K562 (cell line): ENCODE results near the gene MTMR3. TPM values are rescaled to one million over a fixed set of nuclear protein-coding genes. Genes with fewer than 3 reads are reported as not detected.

Experiments used
- ATF4 ChIP-seq: fragments of 450-650 bp; formaldehyde crosslinking; IDR thresholded peaks from 2 replicates; pipeline ENCODE4 v1.4.0; 2022; ENCODE audit warnings: mild to moderate bottlenecking, moderate library complexity
- CBFA2T2 ChIP-seq: fragments of 450-650 bp; conservative IDR thresholded peaks from 2 replicates; pipeline ENCODE4 v1.6.1; 2017; ENCODE audit warnings: mild to moderate bottlenecking
- CBX8 ChIP-seq: fragments of 200-600 bp; sonication (generic); IDR thresholded peaks from 2 replicates; pipeline ENCODE4 v1.6.1; 2012; ENCODE audit warnings: borderline replicate concordance, mixed run types, low read depth, mild to moderate bottlenecking, moderate library complexity, mixed read lengths, low read length, control low read depth, inconsistent platforms; ENCODE audit not compliant: poor library complexity, severe bottlenecking; ENCODE audit errors: extremely low read depth
- CCNT2 ChIP-seq: IDR thresholded peaks from 2 replicates; pipeline ENCODE4 v1.6.1; 2011; ENCODE audit warnings: borderline replicate concordance, low read depth, mild to moderate bottlenecking, moderate library complexity, mixed read lengths, low read length; ENCODE audit not compliant: insufficient read length; ENCODE audit errors: extremely low read depth
- CHAMP1 ChIP-seq: fragments of 450-650 bp; IDR thresholded peaks from 2 replicates; pipeline ENCODE4 v1.6.1; 2016; ENCODE audit warnings: mild to moderate bottlenecking
- CTBP1 ChIP-seq: fragments of 450-650 bp; IDR thresholded peaks from 2 replicates; pipeline ENCODE4 v1.6.1; 2016; ENCODE audit warnings: borderline replicate concordance
- DDX20 ChIP-seq: fragments of 450-650 bp; IDR thresholded peaks from 2 replicates; pipeline ENCODE4 v1.6.1; 2016; ENCODE audit warnings: missing genetic modification characterization, low read depth, mild to moderate bottlenecking, missing compliant biosample characterization, moderate library complexity
- EP300 ChIP-seq: IDR thresholded peaks from 2 replicates; pipeline ENCODE4 v1.6.1; 2012; ENCODE audit warnings: low read length, improper control_type of control experiment
- HINFP ChIP-seq: fragments of 450-650 bp; conservative IDR thresholded peaks from 2 replicates; pipeline ENCODE4 v1.6.1; 2016; ENCODE audit warnings: missing genetic modification characterization, low read depth, mild to moderate bottlenecking, control low read depth, missing compliant biosample characterization
- ILF3 ChIP-seq: fragments of 450-650 bp; IDR thresholded peaks from 2 replicates; pipeline ENCODE4 v1.6.1; 2018; ENCODE audit warnings: antibody characterized with exemption, mild to moderate bottlenecking, moderate library complexity, borderline replicate concordance
- JUNB ChIP-seq: fragments of 450-650 bp; formaldehyde crosslinking; conservative IDR thresholded peaks from 2 replicates; pipeline ENCODE4 v1.4.0; 2020; ENCODE audit warnings: mild to moderate bottlenecking
- MED1 ChIP-seq: sonication (generic); formaldehyde crosslinking; IDR thresholded peaks from 2 replicates; pipeline ENCODE4 v1.8.1; 2023; ENCODE audit warnings: missing genetic modification reagents, borderline replicate concordance
- MNT ChIP-seq, 2 experiments: fragments of 450-650 bp; conservative IDR thresholded peaks; 2 replicates each; pipeline ENCODE4 v1.6.1; 2017; ENCODE audit warnings: mild to moderate bottlenecking in 2 of 2, moderate library complexity in 2 of 2
- NCOR1 ChIP-seq: fragments of 450-650 bp; IDR thresholded peaks from 2 replicates; pipeline ENCODE4 v1.6.1; 2016; ENCODE audit warnings: mild to moderate bottlenecking, moderate library complexity
- SRSF9 ChIP-seq: fragments of 200-400 bp; formaldehyde crosslinking; IDR thresholded peaks from 2 replicates; pipeline ENCODE4 v1.6.1; 2017; ENCODE audit warnings: low read depth, low read length, borderline replicate concordance
- WHSC1 ChIP-seq: IDR thresholded peaks from one replicate; pipeline ENCODE4 v1.6.1; 2012; ENCODE audit warnings: low read length, control low read depth, inconsistent platforms
- ZNF224 ChIP-seq: sonication (generic); formaldehyde crosslinking; IDR thresholded peaks from 2 replicates; pipeline ENCODE4 v1.8.0; 2022; ENCODE audit warnings: mild to moderate bottlenecking, missing genetic modification reagents
- ZNF23 ChIP-seq: fragments of 250-450 bp; sonication (Bioruptor Pico); IDR thresholded peaks from 2 replicates; pipeline ENCODE4 v1.4.0; 2020; ENCODE audit warnings: mild to moderate bottlenecking
- ZNF518B ChIP-seq: fragments of 250-450 bp; sonication (Bioruptor Pico); IDR thresholded peaks from 2 replicates; pipeline ENCODE4 v1.5.0; 2021; ENCODE audit warnings: mild to moderate bottlenecking, moderate library complexity
- polyA plus RNA-seq, 8 experiments: library from polyadenylated mRNA; depleted of rRNA in 4 of 8; stranded (reverse) in 5 of 8; unstranded in 3 of 8; fragments of >200 nt; fragmentation: Nextera tagmentation in 2 of 8; fragmentation: Illumina TruSeq in 1 of 8; extraction: Ambion mirVana in 2 of 8; extraction: Trizol in 1 of 8; gene quantifications; 2 replicates each; pipeline versions ENCODE4 v1.2.1 to v1.2.3, GENCODE V29; 2011 to 2014; ENCODE audit warnings: inconsistent platforms in 1 of 8, missing spikeins in 1 of 8
- total RNA-seq, 7 experiments: library from RNA; depleted of rRNA in 6 of 7; stranded (reverse); fragments of >200 nt in 6 of 7; fragmentation: Illumina TruSeq in 2 of 7; extraction: Trizol in 2 of 7; gene quantifications; 2 replicates each; pipeline versions ENCODE4 v1.2.1 to v1.2.3, GENCODE V29; 2011 to 2021; ENCODE audit warnings: low replicate concordance in 1 of 7

MTMR3 gene
- total and polyA plus RNA-seq, 9 of the 15 experiments (the other 6 are each of a cell fraction or from before 2014, with no cell fraction given), result 1.6 to 13.7 (median 7.9) TPM

GRCh38 chr22:29840498-29840897 is 42.5 kb upstream of the MTMR3 start (continued):
- TF ChIP-seq ATF4 (CRISPR knock-in tag), result no peak
- no peak for TF ChIP-seq WHSC1
- TF ChIP-seq CTBP1, result peak; percentile 64; the same call in 1 of the 2 replicates
- TF ChIP-seq ILF3, result no peak
- TF ChIP-seq HINFP (tag), result no peak
- TF ChIP-seq CHAMP1, result no peak
- no peak for TF ChIP-seq ZNF224 (CRISPR knock-in tag)
- no peak for TF ChIP-seq MNT (conservative IDR thresholded peaks at IDR 0.05)
- TF ChIP-seq CBX8, result no peak
- TF ChIP-seq ZNF518B (CRISPR knock-in tag), result no peak
- TF ChIP-seq MED1 (CRISPR knock-in tag), result no peak
- TF ChIP-seq CCNT2, result peak; percentile 54
- no peak for TF ChIP-seq JUNB
- peak; percentile 82 for TF ChIP-seq CBFA2T2
- TF ChIP-seq ZNF23, result no peak
- TF ChIP-seq NCOR1, result peak; percentile 71
- TF ChIP-seq SRSF9, result no peak
- no peak for TF ChIP-seq DDX20 (tag)
- TF ChIP-seq EP300, result peak; percentile 78
